Pons (tissue), 1 donor: Measurements from ENCODE around the gene URI1.
A peak's percentile ranks its signal among the peaks of the same experiment; 100 is the strongest.
"Not testable (repeated sequence)": the region's sequence is repeated elsewhere in the genome, so short reads cannot be mapped to it uniquely, and the experiment has no call there.

Experiments used
- DNase-seq: peaks from one replicate; pipeline ENCODE4 v3.0.0-alpha.2; 2016; ENCODE audit warnings: low spot score

Gene URI1, protein sequence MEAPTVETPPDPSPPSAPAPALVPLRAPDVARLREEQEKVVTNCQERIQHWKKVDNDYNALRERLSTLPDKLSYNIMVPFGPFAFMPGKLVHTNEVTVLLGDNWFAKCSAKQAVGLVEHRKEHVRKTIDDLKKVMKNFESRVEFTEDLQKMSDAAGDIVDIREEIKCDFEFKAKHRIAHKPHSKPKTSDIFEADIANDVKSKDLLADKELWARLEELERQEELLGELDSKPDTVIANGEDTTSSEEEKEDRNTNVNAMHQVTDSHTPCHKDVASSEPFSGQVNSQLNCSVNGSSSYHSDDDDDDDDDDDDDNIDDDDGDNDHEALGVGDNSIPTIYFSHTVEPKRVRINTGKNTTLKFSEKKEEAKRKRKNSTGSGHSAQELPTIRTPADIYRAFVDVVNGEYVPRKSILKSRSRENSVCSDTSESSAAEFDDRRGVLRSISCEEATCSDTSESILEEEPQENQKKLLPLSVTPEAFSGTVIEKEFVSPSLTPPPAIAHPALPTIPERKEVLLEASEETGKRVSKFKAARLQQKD

DNA sequence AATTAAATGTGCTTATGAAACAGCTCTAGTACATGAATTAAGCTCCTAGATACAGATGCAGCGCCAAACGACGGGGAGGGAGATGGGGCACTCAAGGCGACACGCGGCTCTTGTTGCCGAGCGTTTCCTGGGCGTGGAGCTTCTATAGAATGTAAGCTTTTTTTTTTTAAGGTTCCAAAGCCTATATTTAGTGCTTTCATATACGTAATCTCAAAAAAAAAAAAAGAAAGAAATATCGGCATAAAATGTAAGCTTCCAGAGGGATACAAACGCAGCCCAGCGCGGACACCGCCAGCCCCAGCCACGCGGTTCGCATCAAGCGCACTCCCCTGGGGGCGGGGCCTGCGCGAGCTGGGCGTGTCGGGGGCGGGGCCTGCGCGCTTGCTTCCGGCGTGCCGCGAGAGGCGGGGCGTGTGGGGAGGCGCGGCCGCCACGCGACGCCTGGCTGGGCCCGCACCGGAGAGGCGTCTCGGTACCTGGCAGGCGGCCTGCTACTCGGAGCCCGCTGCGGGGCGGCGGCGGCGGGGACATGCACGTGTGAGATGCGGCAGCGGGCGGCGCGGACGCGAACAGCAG is at the start of gene URI1:
URI1 (plus strand) TSS at position 412 of the 576 bp plus-strand sequence. CDS start 309 bp downstream, outside the sequence.
- peak; percentile 81 for DNase-seq

DNA sequence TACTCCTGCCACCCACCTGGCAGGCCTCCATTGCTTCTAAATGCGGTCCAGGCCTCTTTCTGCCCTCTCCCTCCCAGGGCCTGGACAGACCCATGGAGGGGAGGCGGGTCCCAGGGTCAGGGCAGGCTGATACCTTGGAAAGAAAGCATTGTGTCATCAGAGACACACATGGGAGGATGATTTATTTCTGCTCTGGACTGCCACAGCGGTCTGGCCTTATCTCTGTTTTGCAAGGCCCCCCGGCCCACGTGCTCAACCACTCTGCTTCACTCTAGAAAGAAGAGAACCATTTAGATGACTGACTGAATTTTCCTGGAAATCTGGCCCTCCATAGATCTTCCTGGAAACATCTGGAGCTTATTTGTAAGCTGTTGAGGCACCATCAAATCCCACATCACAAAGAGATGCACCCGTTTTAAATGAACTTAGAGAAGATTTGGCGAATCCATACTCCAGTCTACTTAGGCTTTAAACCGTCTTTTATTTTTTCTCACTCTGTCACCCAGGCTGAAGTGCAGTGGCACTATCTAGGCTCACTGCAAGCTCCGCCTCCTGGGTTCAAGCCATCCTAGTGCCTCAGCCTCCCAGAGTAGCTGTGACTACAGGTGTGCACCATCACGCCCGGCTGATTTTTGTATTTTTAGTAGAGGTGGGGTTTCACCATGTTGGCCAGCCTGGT is 48.3 kb upstream of the URI1 start:
- no peak for DNase-seq

DNA sequence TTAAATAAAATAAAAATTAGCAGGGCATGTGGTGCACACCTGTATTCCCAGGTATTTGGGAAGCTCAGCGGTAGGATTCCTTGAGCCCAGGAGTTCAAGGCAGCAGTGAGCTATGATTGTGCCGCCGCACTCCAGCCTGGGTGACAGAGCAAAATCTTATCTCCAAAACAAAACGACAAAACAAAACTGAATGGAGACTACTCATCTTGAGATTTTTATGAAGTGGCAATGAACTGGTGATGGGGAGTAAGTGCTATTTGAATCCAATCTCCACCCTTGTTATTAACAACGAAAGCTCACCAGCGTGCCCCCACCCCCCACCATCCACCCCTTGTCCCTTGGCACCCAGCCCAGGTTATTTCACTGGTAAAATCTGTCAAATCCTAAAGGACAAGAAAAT is 45.2 kb upstream of the URI1 start:
- DNase-seq = no peak

DNA sequence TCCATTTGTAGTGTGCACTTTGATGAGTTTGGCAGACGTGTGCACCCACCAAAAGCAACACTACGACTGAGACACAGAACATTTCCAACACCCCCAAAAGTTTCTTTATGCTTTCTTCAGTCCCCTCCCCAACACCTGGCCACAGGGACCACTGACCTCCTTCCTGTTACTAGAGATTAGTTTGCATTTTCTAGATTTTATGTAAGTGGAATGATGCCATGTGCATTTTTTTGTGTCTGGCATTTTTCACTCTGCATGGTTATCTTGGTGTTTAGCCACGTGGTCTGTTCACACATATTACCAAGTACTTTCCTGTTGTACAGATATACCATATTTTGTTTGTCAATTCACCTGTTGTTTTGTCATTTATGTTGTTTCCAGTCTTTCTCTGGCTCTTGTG is 44.6 kb upstream of the URI1 start:
- DNase-seq = no peak

DNA sequence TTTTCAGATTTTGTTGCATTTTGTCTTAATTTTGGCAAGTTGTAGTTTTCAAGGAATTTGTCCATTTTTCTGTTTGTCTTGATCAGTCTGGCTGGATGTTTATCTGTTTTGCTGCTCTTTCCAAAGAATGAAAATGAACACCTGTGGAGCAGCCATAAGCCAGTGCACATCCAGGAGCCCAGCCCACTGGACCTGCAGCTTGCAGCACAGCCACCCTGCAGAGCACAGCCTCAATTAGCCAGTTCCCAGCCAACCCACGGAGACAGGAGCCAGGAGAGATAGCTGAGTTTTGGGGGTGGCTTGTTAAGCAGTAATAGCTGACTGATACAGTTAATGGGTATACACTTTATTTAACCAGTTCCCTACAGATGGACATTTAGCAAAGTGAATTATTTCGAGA is 38.0 kb upstream of the URI1 start:
- no peak for DNase-seq

DNA sequence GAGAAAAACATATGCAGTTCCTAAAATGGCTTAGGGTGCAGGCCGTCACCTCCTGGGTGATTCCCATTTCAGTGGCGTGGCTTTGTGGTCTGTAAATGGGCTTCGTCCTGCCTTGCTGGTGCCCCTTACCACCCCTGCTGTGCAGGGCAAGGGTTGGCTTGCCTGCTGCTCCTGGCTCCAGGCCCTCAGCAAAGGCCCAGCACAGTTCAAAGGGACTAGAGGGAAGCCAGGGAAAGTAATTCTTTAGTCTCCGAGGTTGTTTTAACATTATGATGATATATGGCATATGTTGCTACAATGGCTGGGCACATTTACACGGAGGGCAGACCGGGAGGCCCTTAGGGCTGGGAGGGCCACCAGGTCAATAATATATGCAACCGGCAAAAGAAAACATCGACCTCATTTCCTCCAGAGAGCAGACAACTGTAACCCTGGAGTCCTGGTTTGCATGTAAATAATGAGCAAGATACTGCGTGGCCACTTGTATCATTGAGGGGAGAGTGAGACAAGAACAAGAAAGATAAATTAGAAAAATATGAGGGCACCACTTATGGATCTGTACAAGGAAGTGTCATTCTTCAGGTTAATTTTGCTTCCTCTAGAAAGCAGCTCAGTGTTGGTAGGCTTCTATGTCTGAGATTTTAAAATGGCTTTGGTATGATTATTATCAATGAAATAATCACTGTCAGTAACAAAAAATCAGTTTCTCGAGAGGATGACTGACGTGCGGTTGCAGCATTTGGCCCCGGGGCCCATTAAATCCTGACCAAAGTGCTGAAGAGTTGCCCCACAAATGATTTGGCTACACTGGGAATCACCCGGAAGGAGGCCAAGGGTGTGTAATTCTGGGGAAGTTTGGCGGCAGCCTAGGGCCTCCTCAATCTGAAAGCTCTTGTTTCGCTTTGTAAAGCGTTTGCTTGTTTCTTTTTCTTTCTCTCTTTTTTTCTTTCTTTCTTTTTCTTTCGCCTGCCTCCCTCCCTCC is 32.8 kb upstream of the URI1 start:
- DNase-seq = no peak

DNA sequence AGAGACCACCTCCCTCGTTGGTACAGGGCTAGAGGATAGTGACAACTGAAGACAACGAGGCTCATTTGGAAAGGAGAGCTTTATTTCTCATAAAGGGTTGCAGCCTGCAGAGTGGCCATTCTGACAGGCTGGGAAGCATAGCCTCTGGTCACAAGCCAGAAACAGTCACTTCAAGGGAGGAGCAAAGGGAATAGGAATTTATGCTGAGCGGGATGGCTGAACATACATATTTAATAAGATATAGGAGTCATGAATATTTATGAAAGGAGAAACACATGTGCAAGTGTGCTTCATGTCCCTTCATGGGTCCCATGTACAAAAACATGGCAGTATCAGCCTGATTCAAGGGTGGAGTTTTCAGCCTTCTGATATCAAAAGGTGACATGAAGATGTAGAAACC is 27.1 kb upstream of the URI1 start:
- DNase-seq = no peak

DNA sequence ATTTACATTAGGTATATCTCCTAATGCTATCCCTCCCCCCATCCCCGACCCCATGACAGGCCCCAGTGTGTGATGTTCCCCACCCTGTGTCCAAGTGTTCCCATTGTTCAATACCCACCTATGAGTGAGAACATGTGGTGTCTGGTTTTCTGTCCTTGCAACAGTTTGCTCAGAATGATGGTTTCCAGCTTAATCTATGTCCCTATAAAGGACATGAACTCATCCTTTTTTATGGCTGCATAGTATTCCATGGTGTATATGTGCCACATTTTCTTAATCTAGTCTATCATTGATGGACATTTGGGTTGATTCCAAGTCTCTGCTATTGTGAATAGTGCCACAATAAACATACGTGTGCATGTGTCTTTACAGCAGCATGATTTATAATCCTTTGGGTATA is 26.2 kb upstream of the URI1 start:
- DNase-seq = not testable (repeated sequence)

DNA sequence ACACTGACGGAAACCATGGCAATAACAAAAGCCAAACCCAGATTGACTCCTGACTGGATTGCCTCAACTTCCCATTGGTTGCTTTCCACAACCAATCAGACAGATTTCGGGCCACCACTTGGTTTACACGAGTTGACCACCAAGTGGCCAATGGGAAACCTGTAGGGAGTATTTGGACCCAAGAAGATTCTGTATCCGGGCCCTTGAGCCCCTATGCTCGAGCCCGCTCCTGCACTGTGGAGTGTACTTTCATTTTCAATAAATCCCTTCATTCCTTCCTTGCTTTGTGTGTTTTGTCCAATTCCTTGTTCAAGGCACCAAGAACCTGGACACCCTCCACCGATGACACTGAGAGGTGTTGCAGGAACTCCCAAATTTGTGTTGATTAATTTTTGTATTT is 24.1 kb upstream of the URI1 start:
- no peak for DNase-seq

DNA sequence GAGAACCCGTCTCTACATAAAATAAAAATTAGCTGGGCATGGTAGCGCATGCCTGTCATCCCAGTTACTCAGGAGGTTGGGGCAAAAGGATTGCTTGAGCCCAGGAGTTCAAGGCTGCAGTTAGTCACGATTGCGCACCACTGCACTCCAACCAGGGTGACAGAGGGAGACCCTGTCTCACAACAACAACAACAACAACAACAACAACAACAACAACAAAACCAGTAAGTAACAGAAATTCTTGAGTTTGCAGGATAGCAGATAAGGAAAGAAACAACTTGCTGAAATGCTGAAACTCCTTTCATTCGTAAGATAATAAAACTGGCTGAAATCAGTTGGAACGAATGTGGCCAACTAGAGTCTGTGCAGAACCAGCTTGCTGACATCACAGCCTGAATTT is 23.1 kb upstream of the URI1 start:
- DNase-seq = no peak

DNA sequence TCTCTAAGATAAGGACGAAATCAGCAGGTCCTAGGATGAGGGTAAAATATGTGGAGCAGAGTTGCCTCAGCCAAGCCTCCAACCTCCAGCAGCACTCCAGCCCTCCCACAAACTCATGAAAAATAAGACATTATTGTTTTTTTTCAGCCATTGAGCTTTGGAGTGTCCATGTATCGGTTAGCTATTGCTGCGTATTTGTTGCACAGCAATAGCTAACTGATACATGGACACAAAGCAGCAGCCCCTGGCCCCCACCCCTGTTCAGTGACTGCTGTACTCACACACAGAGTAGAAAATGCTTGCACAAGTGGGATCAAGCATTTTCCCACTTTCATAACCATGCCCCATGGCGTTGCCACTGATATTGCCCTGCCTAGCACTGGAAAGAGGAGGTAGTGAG is 19.1 kb upstream of the URI1 start:
- no peak for DNase-seq

DNA sequence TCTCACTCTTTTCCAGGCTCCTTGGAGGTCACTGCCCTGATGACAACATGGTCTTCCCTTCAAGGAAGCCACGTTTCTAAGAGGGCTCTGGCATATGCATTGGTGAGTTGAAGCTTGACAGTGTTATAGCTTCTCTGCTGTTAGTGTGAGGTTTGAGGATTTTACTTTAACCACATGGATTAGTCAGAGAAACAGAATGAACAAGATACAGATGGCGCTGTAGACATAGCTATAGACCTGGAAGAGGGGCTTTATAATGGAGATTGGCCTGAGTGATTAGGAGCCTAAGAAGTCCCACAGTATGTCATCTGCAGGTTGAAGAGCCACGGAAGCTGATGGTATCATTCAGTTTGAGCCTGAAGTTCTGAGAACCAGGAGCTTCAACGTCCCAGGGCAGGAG is 18.4 kb upstream of the URI1 start:
- DNase-seq = no peak

DNA sequence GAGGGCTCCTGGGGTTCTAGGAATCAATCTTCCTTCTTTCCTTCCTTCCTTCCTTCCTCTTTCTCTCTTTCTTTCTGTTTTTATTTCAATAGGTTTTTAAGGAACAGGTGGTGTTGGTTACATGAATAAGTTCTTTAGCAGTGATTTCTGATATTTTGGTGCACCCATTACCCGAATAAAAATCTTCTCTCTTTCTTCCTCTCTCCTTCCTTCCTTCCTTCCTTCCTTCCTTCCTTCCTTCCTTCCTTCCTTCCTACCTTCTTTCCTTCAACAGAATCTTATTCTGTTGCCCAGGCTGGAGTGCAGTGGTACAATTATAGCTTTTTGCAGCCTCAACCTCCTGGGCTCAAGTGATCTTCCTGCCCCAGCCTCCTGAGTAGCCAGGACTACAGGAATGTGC is 16.0 kb upstream of the URI1 start:
- DNase-seq = no peak

DNA sequence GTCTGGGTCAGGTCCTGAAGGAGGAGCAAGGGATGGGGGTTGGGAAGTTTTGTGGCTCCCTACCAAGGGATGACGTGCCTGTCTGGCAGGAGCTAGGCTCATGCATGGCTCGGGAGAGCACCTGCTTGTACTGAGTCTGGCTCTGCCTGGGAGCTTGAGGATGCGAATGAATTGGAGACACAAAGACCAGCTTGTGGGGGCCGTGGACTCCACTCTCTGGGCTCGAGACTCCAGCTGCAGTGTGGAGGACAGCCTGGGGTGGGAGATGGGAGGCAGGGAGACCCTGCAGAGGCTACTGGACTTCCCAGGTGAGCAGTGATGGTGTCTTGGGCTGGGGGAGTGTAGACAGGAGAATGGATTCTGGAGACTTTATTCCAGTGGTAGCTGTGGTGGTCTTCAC is 15.2 kb upstream of the URI1 start:
- no peak for DNase-seq

DNA sequence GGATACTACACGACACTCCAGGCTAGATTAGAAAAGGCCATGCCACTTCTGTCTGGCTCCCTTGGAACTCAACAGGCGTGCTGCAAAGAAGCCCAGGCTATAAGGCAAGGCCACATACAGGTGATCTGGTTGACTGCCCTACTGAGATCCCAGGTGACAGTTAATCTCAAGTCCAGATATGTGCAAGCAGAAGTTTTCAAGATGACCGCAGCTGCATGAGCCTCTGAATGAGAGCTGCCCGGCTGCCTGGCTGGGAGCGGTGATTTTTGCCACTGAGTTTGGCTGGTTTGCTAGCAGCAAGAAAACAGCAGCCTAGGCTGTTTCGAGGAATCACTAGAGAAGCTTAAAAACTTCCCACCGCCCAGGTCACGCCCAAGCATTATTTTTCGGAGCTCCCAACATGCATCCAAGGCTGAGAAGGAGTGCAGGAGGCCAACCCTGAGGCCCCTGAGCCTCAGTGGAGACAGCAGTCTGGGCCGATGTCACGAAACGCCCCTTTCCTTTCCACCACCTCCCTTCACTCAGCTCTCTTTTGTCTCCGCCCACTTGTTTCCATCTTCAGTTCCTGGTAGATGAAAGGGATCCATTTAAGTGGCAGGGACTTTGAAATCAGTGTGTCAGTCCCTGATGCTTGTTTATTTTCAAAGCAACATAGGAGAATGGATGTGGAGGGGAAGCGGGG is 14.0 kb upstream of the URI1 start:
- peak; percentile 74 for DNase-seq

DNA sequence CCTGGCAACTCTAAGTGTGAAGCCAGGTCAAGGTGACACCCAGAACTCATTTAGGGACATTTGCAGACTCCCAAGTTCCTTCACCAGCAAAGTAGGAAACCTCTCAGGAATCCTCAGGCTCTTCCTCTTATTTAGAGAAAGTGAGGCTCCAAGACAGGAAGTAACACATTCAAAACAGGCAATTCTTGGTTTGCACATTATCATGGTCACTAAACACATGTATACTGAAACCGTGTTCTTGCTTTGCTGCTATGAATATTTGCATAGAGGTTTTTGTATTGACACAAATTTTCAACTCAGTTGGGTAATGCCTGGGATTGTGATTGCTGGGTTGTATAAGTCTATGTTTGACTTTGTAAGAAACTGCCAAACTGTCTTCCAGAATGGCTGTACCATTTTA is 13.2 kb upstream of the URI1 start:
- DNase-seq = no peak

DNA sequence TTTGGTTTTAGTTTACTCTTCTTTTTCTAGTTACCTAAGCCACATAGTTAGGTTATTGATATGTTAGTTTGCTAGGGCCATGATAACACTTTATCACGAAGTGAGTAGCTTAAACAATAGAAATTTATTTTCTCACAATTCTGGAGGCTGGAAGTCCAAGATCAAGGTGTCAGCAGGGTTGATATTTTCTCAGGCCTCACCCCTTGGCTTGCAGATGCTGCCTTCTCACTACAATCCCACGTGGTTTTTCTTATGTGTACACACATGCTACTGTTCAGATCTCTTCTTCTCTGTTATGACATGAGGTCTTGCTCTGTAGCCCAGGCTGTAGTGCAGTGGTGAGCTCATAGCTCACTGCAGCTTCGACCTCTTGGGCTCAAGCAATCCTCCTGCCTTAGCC is 7.8 kb upstream of the URI1 start:
- DNase-seq = no peak

DNA sequence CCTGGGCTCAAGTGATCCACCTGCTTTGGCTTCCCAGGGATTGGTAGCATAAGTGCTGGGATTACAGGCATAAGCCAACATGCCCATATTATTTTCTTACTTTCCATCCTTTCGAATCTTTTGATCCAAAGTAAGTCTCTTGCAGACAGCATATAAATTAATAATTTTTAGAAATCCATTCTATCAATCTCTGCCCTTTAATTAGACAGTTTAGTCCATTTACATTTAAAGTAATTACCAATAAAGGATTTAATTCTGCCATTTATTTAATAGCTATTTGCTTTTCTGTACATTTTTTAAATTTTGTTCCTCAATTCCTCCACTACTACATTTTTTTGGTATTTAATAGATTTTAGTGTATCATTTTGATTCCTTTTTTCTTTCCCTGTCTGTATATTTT is 7.3 kb upstream of the URI1 start:
- no peak for DNase-seq

DNA sequence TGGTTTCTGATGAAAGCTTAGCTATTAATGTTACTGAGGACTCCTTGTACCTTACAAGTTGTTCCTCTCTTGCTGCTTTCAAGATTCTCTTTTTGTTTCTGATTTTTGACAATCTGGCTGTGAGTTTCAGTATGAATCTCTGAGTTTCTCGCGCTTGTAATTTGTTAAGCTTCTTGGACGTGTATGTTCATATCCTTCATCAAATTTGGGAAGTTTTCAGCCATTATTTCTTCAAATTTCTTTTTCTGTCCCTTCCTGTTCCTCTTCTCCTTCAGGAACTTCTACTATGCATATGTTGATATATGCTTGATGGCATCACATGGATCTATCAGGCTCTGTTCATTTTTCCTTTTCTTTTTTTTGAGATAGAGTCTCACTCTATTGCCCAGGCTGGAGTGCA is 5.6 kb upstream of the URI1 start:
- DNase-seq = no peak

DNA sequence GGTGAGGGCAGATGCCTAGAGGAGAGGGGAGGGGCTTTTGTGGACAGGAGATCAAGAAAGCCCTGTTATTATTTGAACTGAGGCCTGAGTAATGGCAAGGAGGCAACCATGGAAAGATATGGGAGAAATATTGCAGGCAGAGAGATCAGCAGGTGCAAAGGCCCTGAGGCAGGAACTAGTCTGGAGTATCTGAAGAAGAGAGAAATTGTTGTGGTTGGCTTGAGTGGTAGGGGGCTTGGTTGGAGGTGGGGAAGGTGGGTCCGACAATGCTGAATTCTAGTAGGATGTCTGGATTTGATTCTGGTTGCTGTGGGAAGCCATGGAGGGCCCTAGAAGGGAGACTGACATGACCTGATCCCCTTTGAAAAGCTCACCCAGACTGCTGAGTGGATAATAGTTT is 2.4 kb upstream of the URI1 start:
- DNase-seq = no peak

DNA sequence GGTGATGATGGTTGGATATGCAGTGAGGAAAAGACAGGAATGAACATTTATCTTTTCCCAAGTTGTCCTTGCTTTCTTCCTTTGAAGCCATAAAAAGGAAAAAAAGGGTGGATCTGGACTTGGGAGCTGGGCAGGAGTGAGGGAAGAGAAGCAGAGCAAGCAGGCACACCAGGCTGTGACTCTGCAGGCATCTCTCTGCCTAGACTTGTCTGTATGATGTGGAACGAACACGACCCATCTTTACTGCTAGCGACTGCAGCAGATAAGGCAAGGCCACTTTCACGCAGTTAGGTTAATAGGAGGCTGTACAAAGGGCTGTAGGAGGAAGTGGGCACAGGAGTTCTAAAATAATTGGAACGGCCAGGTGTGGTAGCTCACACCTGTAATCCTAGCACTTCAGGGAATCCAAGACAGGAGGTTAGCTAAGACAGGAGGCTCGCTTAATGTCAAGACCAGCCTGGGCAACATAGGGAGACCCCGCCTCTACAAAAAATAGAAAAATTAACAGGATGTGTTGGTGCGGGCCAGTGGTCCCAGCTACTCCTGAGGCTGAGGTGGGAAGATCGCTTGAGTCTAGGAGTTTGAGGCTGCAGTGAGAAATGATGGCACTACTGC is 961 bp upstream of the URI1 start:
- no peak for DNase-seq
